Fibroblast of skin of back (primary cell): Measurements from ENCODE around the gene CYP4F22. TPM values are rescaled to one million over a fixed set of nuclear protein-coding genes. Genes with fewer than 3 reads are reported as not detected.
"Not testable (repeated sequence)": the region's sequence is repeated elsewhere in the genome, so short reads cannot be mapped to it uniquely, and the experiment has no call there.

Experiments used
- DNase-seq: peaks from one replicate; pipeline ENCODE4 v3.0.0-alpha.2; 2013
- polyA plus RNA-seq, 2 experiments: library from polyadenylated mRNA; unstranded; fragments of 120-200 nt; gene quantifications; one replicate each; pipeline ENCODE4 v1.2.1, GENCODE V29; 2013; ENCODE audit not compliant: insufficient read length in 2 of 2

Gene CYP4F22
- not detected for polyA plus RNA-seq (2013, experiment 1 of 2; ENCODE audit: insufficient read length)
- polyA plus RNA-seq (2013, experiment 2 of 2; ENCODE audit: insufficient read length): not detected

DNA sequence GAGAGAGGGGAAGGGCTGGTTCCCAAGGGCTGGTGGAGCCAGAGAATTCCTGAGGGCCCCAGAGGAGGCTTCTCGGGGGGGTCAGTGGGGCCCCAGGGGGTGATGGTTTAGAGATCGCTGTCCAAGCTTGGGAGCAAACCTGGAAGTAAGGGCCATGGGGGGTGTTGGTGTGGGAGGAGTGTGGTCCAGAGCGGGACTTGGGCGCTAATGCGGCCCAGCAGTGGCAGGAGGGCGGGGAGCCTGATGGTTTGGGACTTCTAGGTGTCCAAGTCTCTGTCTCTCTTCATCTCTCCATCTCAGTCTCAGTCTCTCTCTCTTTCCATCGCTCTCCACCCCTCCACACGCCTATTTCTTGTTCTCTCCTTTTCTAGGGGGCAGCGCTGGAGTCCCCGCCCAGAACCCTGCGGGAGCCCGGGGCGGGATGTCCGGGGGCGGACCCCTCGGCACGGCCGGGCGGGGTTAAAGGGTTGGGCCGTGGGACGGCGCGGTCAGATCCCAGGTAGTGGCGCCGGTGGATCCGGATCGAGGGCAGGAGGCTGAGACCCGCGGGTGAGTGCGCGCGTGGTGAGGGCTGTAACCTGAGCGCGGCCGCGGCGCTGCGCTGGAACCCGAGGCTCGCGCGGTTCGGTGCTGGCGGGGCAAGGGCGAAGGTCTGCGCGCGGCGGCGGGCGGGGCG is at the start of gene CYP4F22:
TSS of gene CYP4F22 (plus strand) at position 491 of the 676 bp plus-strand sequence. CDS start 16,812 bp downstream, outside the sequence.
- no peak for DNase-seq

DNA sequence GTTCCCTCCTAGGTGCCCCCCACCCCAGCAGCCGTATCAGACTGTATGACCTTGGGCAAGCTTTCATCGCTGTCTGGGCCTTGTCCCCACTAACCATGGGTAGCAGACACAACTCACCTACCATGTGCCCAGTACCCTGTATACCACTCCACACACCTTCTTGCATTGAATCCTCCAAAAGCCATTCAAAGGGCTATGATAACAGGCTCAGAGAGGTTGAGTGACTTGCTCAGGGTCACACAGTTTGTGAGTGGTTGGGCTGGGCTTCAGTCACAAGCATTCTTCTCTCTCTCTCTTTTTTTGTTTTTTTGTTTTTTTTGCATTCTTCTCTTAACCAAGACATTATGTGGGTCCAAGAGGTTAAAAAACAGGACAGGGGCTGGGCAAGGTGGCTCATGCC is 46.6 kb upstream of the CYP4F22 start:
- DNase-seq: no peak

DNA sequence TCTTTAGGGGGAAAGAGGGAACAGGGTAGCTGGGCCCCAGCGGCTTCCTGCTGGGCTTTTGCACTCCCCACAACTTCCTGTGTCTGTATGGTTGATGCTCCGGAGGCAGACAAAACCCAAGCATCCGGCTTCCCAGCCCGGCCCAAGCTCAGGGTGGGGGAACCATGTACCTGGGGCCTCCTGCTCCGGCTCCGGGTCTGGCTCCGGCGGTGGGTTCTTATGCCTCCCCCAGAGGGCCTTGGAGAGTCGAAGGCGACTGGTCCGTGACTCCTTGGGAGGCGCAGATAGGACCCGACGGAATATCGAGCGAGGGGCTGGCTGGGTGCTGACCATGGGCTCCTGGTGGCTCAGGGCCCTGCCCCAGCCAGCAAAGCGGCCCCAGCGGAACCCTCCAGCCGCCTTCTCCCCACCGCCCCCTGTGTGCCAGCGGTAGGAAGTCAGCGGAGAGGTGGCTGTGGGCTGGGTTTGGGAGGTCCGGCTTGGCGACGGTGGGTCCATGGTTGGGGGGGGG is 44.4 kb upstream of the CYP4F22 start:
- DNase-seq: no peak

DNA sequence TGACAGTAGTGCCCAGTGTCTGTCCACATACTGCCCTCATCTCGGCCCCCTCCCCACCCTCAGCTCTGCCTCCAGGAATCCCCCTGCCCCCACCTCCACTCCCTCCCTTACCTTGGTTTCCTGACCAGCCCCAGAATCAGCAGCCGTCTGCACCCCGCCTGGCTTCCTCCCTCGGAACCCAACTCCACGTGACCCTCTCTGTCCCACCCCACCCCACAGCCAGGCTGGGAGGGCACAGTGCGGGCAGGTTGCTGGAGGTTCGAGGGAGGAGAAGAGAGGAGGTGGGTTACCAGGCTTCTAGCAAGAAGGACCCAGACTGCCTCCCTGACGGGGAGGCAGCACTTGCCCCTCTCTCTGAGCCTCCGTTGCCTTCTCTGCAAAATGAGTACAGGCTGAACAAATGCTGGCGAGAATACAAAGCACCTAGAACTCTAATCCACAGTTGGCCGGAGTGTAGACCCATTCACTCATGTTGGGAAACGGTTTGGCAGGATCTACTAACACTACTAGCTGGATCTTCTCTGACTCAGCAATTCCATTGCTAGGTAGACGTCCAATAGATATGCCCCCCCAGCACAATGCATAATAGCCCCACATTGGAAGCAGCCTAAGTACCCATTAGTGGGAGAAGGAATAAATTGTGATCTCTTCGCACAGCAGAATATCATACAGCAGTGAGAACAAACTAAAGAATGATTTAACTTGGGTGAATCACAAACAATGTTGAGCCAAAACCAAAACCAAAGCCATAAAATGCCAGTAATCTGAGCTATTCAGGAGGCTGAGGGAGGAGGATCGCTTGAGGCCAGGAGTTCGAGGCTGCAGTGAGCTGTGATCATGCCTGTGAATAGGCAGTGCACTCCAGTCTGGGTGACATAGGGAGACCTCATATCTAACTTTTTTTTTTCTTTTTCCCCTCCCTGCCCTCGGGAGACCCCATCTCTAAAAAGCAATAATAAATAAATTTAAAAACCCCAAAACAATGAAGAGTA is 43.6 kb upstream of the CYP4F22 start, which contains the start of gene RASAL3:
TSS of gene RASAL3 (minus strand) at position 151 of the 992 bp plus-strand sequence. CDS start 186 bp downstream, outside the sequence.
- DNase-seq: no peak

DNA sequence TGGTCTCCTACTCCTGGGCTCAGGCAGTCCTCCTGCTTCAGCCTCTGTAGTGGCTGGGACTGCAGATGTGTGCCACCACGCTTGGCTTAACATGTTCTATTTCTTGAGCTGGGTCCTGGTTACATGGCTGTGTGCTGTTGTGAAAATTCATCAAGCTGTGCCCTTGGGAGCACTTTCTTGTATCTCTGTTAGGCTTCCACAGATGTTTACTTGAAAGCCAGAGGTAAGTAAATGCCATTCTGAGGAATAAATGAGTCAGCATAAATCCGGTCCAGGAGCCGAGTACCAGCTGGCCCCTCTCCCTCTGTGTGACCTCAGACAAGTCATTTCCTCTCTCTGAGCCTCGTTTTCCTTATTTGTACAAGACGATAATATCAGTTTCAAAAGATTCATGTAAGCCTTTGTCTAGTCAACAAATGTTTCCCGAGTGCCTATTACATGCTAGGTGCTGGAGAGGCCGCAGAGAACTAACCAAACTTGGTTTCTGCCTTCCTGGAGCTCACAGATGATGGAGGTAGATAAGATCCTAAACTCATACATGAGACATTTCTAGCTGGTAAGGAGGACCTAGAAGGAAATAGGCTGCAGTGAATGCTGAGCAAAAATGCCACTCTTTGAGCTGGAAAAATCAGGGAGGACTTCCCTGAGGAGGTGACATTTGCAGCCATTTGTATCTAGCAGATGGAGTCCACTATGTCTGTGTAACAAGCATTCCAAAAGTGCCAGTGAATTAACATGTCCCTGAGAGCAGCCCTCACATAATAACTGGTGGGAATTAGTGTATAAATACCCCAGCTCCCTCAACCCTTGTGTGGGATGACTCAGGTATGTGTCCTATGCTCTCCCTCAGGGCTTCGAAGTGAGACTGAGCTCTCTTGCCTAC is 41.2 kb upstream of the CYP4F22 start:
- DNase-seq: no peak

DNA sequence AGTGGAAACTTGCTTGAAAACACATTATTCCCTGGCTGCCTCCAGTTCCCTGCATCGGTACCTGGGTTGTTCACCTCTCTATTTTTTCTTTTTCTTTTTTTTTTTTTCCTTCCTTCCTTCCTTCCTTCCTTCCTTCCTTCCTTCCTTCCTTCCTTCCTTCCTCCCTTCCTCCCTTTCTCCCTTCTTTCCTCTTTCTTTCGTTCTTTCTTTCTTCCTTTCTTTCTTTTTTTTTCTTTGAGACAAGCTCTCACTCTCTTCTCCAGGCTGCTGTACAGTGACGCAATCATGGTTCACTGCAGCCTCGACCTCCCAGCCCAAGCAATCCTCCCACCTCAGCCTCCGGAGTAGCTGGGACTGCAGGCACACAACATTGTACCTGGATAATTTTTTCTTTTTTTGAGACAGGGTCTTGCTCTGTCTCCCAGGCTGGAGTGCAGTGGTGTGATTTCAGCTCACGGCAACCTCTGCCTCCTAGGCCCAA is 40.6 kb upstream of the CYP4F22 start:
- DNase-seq: no peak

DNA sequence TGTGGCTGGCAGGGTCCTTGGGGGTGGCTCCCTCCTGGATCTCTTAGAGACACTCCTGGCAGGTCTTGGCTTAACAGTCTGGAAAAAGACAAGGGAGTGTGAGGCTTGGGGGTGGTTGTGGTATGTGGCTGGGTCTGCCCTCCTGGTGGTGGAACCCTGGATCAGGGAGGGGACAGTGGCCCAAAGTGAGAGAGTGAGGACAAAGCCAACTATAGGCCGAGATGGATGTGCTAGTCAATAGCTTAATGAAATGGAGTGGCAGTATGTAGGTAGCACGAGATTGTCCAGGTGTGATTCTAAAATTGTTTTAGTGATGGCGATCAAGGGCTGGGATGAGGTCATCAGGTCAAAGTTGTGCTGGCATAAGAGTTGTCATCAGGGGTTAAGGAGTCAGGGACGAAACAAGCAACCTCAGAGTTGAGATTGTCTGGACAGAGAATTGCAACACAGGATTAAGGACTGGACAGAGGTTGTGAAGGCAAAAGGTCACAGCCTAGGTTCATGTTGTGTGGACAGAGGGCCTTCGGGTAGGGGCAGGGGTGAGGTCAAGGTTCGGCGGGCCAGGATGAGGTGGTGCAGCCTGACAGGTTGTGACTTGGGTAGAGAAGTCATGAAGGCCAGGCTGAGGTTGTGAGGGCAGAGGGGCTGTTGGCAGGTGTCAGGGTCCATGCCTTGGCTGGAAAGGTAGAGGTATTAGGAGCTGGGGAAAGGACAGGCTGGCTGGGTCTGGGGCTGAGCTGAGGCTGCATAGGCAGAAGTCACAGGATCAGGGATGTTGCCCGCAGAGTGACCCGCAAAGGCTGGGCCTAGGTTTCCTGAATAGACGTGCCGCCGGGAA is 39.4 kb upstream of the CYP4F22 start:
- DNase-seq: no peak

DNA sequence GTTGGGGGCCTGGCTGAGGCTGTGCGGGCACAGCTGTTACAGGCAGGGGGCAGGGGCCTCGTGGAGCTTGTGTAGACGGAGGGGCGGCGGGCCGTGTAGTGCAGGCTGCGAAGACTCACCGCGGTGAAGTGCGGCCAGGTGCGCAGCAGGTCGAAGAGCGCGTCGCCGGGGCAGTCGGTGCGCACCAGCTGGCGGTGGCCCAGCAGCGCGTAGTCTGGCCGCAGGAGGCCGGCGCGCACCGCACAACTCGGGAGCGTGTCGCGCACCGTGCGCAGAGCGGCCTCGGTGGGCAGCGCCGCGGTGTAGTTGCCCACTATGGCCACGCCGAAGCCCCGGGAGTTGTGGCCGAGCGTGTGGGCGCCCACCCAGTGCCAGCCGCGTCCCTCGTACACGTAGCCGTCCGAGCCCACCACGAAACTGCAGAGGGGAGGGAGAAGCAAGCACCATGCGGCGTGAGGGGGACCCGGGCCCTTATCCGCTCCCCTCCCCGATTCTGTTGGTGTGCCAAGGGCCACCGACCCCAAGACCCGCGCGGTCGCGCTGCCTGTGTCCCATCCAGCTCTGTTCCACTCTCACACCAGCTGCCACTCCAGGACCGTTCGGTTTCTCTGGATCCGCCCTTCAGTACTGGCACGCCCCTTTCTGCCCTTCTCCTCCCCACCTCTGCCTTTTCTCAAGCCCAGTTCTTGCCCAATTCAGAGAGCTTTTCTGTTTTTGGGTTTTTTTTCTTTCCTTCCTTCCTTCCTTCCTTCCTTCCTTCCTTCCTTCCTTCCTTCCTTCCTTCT is 38.6 kb upstream of the CYP4F22 start:
- DNase-seq: no peak

DNA sequence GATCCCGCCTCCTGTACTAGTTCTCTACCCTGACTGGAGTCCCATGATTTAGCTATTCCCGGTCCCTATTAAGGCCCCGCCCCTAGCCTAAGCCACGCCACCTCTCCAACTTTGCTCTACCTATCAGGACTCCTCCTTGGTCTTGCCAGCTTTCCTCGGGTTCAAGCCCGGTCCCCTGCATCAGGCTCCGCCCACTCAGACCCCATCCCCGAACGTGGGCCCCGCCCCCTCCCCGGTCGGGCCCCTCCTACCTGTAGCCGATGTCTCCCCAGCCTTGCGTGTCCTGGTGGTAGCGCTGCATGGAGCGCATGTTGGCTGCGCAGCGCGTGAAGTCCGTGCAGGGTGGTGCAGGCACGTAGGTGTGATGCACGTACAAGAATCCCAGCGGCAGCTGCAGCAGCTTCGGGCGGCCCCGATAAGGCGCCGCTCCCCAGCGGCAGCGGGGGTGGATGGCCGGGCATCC is 36.7 kb upstream of the CYP4F22 start:
- DNase-seq: no peak

DNA sequence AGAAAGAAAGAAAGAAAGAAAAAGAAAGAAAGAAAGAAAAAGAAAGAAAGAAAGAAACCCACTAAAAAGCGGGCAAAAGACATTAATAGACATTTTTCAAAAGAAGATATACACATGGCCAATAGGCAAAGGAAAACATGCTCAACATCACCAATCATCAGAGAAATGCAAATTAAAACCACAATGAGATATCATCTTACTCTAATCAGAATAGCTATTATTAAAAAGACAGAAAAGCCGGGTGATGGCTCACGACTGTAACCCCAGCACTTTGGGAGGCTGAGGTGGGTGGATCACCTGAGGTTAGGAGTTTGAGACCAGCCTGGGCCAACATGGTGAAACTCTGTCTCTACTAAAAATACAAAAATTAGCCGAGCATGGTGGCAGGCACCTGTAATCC is 34.5 kb upstream of the CYP4F22 start:
- not testable (repeated sequence) for DNase-seq

DNA sequence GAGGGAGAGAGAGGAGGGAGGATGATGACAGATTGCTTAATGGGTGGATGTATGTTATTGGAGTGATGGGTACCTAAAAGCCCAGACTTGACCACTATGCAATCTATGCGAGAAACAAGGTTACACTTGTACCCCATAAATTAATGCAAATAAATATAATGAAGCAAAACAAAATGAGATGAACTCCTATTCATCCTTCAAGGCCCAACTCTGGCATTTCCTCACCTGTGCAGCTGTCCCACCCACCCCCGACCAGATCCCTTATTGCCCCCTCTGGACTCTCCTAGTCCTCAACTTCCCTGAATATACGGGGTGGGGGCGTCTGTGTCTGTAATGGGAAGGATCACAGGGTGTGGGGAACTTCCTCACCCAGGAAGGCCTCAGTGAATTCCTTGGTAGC is 33.2 kb upstream of the CYP4F22 start:
- no peak for DNase-seq

DNA sequence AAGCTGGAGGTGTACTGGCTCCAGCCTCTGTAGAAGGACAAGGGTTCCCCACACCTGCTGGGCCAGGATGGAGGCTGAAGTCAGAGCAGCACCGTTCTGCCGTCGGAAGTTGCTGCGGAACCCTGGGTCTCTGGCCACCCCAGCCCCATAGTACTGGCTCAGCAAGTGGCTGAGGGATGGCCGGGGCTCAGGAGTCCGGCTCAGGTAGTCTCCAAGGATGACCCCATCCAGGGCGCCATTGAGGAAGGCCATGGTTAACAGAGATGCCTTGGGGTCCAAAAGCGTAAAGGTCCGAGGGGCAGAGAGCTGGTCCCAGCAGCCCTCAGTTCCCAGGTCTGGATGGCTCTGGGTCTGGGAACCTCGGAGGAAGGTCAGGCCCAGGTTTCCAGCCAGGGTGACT is 32.7 kb upstream of the CYP4F22 start:
- no peak for DNase-seq

DNA sequence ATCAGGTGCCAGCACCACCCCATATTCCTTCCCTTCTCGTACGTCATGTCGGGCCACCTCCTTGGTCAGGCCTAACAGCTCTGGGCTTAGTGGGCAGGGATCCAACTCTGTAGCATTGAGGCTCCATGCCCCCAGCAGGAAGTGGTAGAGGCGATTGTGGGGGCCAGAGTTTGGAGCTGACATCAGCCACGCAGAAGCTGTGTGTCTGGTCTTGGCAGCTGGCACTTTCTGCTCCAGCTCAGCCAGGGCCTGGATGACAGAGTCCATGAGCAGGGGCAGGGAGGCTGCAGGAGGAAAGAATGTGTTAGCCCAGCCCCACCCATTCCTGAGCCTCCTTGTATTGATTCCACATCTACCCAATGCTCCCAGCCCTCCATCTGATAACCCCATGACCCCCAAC is 32.0 kb upstream of the CYP4F22 start:
- DNase-seq: no peak

DNA sequence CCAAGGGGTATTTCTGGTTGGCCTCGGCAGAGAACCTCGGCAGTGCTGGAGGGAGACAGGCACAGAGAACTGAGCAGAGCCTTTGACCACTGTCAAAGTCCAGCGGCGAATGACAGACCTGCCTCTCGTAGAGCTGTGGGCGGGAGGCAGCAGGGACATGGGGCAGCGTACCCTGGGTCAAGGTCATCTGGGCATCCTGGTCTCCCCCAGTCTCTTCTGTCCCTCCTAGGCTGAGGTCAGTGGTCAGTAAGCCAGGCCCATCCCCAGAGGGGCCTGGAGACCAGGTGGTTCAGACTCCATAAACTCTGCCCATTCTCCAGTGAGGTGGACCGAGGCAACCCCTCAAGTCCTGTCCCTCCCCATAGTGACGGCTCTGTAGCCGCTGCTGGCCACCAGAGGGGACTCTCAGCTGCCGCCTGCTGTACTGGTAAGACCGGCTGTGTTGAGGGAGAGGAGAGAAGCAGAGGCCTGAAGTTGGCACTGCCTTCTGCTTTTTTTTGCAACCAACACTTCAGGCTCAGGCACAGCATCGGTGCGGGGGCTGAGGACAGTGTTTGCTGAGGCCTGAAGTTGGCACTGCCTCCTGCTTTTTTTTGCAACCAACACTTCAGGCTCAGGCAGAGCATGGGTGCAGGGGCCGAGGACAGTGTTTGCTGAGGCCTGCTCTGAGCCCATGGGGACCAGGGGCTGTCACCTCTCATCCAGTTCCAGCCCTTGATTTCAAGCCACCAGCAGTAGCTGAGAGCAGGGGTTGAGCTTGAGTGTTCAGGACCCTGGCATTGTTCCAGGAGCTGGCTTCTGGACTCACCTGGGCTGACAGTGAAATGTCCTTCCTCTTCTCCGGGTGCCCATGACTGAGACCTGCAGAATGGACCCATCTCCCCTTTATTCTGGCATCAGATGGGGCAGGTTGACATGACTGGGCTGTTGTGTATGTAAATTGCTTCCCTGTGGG is 28.7 kb upstream of the CYP4F22 start, which contains the start of gene PGLYRP2:
TSS of gene PGLYRP2 (minus strand) at position 111 of the 955 bp plus-strand sequence. CDS start 130 bp downstream, outside the sequence.
- DNase-seq: no peak

DNA sequence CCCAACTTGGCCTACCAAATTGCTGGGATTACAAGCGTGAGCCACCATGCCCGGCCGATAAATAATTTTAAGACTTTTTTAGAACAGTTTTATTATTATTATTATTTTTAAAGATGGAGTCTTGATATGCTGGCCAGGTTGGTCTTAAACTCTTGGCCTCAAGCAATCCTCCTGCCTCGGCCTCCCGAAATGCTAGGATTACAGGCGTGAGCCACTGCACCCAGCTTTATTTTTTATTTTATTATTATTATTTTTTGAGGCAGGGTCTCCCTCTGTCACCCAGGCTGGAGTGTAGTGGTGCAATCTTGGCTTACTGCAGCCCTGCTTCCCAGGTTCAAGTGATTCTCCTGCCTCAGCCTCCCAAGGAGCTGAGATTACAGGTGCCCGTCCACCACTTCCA is 27.3 kb upstream of the CYP4F22 start:
- DNase-seq: not testable (repeated sequence)

DNA sequence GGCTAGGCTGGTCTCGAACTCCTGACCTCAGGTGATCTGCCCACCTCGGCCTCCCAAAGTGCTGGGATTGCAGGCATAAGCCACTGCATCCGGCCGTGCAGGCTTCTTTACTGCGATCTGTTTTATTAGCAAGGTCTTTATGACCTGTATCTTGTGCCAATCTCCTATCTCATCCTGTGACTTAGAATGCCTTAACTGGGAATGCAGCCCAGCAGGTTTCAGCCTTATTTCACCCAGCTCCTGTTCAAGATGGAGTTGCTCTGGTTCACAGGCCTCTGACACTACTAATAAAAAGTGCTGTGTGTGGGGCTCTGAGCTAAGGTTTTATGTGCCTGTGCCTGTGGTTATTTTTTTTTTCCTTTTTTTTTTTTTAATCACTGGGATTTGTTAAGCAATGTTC is 22.6 kb upstream of the CYP4F22 start:
- DNase-seq: not testable (repeated sequence)

DNA sequence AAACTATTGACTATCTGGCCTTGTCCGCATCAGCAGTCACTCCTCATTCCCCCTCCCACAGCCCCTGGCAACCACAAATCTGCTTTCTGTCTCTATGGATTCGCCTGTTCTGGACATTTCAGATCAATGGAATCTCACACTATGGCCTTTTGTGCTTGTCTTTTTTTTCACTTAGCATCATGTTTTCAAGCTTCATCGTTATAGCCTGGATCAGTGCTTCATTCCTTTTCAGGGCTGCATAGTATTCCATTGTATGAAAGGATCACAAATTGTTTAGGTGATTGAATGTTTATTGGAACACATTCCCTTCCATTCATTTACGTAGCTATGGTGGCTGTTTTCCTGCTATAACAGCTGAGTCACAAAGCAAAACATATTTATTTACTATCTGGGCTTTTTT is 21.3 kb upstream of the CYP4F22 start:
- no peak for DNase-seq

DNA sequence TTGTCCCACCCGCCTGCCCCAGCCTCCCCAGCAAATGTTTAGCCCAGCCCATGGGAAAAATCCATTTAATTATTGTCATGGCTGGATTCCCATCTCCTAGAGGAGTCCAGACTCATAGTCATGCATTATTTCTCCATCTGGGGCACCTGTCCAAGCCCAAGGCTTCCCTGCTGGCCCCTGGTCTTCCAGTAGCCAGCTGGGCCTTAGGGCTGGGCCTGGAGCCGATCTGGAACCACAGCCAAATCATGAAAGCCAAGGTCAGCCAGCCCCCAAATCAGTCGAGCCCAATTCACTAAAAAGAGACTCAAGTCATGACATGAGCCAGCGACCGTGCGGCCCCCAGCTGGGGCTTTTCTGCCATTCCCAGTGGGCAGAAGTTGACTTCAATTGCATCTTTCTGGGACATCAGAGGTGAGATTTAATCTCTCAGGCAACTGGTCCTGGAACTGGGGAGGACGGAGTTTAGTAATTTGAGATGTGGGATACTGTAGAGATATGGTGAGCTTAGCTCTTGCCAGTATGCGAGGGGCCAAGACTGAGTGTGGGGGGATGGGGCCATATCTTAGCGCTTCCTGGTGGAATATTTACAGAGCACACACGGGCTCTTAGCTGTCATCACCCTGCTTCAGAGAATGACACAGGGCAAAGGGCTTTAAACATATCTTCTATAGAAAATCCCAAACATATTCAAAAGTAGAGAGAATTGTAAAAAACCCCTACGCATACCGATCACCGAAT is 19.7 kb upstream of the CYP4F22 start:
- DNase-seq: no peak
